Inflammatory macrophage treated with lipopolysaccharide for 1 hour (primary cell): Measurements from ENCODE around the gene NKPD1.

Experiments
- DNase-seq, 2 donors: peaks; one replicate each; pipeline ENCODE4 v3.0.0-alpha.2; 2020 to 2022

Gene NKPD1

DNA sequence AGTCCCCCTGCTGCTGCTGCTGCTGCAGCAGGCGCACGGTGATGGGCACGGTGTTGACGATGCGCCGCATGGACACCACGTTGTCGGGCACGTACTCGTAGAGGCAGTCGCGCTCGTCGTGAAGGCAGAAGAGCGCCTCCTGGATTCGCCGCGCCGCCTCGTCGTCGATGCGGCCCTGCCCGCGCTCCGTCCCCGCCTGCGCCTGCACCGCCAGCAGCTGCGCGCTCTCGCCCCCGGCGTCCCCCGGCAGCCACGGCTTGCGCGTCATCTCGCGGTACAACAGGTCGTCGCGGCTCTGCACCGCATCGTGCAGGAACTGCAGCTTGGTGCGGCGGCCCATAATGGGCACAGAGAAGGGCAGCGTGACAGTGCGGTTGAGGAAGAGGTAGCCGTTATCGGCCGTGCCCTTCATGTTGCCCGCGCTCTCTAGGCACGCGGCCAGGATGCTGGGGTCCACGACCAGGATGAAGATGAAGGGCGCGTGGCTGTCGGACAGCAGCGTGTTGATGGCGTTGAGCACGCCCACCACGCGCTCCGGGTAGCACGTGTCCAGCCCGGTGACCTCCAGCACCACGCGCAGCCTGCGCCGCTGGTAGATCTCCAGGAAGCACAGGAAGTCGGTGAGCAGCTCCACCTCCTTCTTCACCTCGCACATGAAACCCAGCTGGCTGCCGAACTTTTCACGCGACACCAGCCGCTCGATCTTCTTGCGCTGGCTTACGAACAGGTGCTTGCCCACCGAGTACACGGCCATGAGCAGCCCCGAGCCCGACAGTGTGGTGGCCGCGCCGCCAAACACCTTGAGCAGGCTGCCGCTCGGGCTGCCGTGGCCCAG is 8.1 kb downstream of the NKPD1 start:
- no peak for DNase-seq

DNA sequence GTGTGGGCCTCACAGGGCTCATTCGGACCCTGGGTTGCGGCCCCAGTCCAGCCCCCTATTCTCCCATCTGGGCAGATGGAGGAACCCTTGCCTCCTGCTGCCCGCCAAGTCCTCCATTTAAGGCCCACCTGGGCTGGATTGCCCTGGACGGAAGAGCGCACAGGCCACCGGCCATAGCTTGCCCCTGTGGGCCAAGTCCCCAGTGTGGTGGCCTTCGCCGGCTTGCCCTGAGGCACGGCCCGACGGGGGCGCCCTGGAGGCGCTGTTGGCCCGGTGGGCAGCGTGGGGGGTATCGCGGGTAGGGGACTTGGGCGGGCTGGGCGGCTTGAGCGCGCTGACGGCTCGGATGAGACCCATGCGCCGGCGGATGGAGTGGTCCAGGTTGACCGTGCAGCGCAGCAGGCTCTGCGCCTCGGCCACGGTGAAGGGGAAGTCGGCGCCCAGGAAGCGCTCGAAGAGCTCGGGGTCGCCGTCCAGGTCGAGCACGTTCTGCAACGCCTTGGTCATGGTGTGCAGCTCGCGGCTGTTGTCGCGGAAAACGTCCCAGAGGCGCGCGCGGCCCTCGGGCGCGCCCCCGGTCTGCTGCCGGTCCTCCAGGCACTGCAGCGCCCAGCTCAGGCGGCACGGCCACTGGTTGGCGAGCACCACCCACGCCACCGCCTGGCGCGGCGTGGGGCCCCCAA is 8.8 kb downstream of the NKPD1 start:
- DNase-seq, result no peak

DNA sequence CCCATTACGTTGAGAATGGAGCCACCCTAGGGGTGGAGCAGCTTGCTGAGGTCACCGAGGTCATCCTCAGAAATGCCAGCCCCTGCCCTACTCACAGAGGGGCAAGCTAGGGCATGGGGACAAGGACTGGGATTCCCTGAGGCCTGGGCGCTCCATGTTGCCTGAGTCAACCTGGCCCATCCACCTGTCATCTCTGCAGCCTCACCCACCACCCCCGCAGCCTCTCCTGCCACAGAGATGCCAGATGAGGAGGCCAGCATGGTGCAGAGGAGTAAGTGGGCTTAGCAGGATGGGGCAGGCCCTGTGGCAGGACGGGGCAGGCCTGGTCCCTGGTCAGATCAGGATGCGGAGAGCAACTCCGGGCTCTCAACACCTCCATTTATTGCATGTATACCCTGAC is 9.5 kb downstream of the NKPD1 start:
- no peak for DNase-seq

DNA sequence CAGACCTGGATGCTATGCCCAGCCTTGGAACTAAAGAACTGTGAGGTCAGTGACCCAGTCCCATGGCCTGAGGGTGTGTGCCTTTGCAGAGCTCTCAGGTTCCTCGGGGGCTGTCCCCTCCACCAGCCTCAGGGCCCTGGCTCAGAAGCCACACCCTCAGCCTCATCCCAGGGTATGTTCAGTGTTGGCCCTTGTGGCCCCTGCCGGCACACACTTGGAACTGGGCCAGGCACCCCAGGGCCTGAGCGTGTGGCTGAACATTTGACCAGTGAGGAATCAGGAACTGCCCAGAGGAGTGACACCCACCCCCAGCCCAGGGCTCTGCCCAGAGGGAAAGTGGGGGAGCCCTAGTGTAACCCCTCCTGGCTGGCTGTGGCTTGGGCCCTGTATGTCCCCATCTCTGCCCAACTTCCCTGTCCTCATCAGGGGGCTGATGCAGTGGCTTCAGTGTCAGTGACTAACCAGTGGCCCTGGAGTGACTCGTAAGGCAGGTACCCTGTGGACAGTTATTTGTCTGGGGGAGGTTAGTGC is 10.0 kb downstream of the NKPD1 start:
- no peak for DNase-seq

DNA sequence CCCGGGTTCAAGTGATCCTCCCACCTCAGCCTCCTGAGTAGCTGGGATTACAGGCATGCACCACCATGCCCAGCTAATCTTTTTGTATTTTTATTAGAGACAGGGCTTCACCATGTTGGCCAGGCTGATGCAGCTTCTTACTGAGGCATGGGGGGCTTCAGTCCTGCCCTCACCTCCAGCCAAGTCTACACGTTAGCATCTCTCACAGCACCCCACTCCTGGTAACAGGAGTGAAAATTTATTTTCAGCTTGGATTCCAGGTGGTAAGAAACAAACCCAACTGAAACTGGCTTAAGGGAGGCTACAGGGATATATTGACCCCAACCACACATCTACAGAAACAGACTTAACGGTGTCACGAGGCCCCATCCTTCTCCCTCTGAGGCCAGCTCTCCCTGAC is 10.6 kb downstream of the NKPD1 start:
- DNase-seq, result no peak

DNA sequence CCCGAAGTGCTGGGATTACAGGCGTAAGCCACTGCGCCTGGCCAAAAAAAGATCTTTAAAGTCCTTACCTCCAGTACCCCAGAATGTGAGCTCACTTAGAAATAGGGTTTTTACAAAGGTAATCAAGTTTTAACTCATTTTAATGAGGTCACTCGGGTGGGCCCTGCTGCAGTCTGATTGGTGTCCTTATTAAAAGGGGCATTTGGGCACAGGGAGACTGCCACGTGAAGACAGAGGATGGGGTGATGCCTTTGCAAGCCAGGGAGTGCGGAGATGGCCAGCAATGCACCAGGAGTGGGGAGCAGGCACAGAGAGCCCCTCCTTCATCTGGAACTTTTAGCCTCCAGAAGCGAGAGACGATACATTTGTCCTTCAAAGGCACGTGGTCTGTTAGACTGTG is 11.7 kb downstream of the NKPD1 start:
- no peak for DNase-seq

DNA sequence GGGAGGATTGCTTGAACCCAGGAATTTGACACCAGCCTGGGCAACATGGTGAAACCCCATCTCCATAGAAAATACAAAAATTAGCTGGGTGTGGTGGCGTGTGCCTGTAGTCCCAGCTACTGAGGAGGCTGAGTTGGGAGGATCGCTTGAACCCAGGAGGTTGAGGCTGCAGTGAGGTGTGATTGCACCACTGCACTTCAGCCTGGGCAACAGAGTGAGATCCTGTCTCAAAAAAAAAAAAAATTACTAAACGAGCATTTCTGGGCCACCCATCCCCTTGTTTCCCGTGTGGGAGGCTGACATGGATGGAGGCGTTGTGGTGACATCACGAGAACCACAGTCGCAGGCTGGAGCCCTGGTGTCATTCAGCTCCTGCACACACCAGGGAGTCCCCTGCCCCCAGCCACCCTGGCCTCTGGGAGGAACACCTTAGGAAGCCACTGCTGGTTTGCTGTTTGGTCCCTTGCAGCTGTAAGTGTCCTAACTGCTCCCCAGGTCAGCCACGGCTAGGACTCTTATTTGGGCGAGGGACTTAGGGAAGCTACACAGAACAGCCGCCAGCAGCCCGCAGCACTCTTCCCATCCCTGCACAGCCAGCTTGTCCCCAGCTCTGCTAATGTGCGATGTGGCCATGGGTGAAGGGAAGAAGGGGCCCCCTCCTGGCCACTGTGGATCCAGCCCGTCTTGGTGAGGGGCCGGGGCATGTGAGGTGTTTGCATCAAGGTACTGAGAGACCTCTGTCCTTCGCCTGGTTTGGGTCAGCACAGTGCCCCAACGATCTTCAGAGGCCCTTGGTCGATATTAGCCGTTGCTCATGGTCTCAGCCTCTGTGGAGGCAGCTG is 12.7 kb downstream of the NKPD1 start:
- no peak for DNase-seq

DNA sequence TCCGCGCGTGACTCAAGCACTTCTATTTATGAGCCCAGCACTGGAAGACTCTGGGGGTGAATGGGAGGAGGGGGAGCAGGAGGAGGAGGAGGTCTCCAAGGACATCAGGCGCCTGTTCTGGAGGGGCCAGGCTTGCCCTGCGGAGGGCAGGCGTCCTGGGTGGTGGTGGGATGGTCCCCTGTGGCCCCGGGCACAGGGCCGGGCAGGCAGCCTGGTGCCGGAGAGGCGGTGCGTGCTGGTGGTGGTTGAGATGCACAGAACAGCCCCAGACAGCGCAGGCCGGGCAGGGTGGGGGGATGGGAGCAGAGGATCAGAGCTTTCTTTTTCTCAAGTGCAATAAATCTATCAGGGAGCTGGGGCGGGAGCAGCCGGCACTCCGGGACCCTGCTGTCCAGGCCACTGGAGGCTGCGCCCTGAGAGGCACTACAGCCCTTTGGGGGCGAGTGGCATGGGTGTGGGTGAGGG is 14.0 kb downstream of the NKPD1 start:
- no peak for DNase-seq

DNA sequence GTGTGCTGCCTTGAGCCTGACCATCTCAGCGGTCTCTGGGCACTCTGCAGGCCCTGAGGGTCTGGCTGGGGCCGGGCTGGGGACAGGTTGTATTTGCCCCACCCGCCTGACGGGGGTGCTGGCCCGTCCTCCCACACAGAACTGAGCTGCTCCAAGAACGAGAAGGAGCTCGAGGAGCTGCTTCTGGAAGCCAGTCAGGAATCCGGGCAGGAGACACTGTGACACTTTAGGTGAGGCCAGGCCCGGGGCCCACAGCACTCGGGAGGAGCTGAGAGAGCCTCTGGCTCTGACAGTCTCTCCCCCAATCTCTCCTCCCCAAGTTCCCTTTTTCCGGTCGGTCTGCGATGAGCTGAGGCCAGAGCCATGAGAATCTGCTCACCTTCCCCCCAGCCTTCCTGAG is 14.5 kb downstream of the NKPD1 start:
- DNase-seq, result no peak

DNA sequence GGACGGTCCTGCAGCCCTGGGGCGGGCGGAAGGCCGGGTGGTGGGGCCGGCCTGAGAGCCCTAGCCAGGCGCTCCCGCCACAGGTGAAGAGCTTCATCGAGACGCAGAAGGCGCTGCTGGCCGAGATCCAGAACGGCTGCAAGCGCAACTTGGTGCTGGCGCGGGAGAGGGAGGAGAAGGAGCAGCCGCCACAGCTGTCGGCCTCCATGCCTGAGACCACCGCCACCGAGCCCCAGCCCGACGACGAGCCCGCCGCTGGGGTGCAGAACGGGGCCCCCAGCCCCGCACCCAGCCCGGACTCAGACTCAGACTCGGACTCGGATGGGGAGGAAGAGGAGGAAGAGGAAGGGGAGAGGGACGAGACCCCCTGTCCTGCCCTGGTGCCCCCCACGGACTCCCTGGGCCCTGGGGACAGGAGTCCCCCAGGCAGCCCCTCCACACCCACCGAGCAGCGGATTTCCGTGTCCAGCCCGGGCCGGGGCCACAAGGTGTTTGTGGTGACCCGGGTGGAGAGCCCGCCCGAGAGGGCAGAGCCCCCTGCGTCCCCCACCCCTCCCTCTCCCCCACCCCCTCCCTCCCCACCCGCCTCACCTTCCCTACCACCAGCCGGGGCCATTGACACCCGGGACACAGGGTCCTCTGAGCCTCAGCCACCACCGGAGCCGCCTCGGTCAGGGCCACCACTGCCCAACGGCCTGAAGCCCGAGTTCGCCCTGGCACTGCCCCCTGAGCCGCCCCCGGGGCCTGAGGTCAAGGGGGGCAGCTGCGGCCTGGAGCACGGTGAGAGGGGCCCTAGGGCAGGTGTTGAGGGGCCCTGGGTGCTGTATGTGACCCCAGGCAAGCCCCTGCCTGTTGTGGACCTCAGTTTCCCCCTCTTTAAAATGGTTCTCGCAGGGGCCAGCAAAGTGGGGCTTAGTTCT is 15.3 kb downstream of the NKPD1 start:
- no peak for DNase-seq

DNA sequence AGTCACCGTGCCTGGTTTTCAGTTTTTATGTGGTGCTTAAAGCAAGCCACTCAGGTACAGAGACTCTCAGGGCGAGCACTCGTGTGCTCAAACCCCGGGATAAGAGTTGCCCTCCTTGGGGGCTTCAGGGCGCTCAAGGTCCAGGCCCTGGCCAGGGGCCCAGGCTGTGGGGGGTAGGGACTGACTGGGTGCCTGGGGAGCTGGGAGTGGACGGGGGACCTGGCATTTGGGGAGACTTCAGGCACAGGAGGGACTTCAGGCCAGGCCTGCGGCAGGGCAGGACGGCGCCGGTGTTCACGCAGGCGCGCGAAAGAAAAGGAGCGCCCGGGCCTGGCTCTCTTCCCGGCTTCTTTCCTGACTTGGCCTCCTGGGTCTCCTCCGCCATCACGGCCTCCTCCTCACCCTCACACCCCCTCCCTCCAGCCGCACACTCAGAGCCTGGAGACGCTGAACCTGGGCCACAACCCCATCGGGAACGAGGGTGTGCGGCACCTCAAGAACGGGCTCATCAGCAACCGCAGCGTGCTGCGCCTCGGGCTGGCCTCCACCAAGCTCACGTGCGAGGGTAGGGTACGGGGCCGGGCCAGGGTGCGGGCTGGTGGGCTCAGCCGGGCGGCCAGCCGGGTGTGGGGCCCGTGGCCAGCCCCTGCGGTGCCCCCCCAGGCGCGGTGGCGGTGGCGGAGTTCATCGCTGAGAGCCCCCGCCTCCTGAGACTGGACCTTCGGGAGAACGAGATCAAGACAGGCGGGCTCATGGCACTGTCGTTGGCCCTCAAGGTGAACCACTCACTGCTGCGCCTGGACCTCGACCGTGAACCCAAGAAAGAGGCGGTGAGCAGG is 16.1 kb downstream of the NKPD1 start:
- no peak for DNase-seq

DNA sequence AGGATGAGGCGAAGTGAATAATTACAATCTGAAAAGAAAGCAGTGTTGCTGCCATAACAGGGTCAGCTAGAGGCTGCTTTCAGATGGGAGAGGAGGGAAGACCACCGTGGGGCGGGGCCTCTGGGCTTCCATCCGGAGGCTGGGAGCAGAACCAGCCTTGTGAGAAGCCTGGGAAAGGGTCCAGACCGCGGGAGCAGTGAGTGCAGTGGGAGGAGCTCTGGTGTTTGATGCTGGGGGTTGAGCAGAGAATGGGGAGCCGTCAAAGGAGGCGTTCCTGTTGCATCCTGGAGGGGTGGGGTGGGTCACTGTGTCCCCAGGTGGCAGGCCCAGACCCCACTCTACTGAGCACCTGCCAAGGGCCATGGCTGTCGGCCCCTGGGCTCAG is 18.1 kb downstream of the NKPD1 start:
- no peak for DNase-seq

DNA sequence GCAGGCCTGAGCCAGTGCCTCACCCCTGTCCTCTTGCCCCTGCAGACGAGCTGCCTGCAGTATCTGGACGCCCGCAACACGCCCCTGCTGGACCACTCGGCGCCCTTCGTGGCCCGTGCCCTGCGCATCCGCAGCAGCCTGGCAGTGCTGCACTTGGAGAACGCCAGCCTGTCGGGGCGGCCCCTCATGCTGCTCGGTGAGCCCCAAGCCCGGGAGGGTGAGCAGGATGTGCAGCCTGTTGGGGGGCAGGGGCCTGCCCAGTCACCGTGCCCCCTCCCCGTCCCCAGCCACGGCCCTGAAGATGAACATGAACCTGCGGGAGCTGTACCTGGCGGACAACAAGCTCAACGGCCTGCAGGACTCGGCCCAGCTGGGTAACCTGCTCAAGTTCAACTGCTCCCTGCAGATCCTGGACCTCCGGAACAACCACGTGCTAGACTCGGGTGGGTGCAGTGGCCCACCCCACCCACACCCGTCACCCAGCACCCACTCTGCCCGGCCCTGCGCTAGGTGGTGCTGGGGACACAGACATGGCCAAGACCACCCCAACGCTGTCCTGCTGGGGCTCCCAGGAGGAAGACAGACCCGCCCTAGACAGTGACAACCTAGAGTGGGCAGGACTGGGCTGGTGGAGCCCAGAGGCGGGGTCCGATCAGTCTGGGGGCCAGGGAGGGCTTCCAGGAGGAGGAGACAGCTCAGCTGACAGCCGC is 18.6 kb downstream of the NKPD1 start:
- no peak for DNase-seq

DNA sequence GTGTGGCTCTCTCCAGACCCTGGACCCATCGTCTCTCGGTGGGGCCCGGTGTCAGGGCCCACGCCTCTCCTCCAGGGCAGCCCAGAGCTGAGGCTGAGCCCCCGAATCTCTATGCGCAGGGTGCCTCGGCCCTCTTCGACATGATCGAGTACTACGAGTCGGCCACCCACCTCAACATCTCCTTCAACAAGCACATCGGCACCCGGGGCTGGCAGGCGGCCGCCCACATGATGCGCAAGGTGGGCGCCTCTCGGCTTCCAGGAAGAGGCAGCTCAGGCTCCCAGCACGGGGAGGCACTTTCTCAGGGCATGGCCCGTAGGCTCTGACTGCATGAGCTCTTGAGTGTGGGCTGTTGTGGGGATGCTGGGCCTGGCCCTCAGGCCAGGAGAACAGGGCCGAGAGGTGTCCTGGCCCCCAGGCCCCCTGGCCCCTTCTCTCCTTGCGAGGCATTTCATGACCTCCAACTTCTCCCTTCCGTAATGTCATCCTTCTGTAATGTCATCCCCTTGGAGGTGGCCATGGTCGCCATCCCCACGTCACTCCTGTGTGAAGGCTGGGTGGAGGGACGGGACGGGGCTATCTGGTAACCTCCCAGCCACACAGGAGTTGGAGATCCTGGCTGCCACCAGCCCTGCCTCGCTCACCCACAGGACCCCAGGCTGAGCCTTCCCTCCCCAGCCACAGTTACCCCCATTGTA is 19.4 kb downstream of the NKPD1 start:
- no peak for DNase-seq

DNA sequence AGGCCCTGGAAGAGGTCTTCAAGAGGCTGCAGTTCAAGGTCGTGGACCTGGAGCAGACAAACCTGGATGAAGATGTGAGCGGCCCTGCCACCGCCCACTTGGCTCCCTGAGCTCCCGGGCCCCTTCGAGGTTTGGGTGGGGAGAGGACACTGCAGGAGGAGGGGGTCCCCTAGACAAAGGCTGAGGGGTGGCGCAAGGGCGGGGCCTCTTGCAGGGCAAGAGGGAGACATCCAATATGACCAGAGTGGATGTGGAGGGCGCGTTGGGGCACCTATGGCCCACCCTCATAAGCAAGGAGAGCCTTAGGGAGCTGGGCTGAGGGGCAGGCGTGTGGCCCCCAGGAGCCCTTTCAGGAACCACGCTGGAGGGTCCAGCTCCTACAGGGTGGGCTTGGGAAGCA is 20.2 kb downstream of the NKPD1 start:
- no peak for DNase-seq

DNA sequence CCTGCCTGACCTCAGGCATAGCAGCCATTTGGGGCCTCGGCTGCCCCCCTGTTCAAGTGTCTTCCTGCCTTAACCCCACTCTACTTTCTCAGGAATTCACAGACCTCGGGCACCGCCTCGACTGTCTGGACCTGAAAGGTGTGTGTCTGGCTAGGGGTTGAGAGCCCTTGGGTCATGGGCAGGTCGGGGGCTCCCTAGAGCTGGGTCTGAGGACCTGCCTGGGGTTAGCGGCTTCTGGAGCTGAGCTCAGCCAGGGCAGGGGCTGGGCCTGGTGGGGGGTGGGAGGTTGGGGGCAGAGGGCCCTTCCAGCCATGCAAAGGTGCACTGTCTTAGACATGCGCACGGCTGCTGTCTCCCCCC is 20.7 kb downstream of the NKPD1 start:
- no peak for DNase-seq

DNA sequence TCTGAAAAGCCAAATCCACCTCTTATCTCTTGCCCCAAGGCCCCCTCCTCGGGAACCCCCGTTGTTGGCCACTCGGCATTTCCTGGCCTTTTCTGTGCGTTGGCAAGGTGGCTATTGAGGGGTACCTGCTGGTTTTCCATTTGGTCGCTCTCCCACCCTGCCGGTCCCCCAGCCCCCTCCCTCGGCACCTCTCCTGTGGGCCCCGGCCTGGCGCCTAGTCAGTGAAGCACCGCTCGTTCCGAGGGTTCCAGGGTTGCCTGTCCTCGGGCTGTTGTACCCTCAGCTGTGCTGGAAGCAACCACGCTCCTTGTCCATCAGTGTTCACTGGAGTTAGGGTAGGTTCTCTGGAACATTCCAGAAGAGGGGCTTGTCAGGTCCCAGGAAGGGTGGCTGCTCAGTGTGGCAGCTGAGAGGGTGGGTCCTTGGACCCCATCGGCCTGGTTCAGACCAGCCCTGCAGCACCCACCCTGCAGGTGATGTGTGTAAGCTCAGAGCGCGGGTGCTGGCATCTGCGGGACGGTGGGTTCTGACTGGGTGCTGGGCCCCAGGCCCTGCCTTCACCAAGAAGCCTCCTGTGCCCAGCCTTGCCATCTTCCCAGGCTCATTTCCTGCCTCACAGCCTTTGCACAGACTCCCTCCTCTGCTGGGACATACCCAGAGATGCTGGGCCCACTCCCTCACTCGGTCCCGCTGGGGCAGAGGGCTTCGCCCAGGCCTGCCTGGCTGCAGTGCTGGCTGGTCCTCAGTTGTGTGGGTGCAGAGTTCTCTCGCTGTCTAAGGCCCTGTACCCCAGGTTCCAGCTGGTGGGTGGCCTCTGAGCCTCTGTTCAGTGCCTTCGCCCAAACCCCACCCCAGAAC is 21.3 kb downstream of the NKPD1 start:
- DNase-seq, result no peak

DNA sequence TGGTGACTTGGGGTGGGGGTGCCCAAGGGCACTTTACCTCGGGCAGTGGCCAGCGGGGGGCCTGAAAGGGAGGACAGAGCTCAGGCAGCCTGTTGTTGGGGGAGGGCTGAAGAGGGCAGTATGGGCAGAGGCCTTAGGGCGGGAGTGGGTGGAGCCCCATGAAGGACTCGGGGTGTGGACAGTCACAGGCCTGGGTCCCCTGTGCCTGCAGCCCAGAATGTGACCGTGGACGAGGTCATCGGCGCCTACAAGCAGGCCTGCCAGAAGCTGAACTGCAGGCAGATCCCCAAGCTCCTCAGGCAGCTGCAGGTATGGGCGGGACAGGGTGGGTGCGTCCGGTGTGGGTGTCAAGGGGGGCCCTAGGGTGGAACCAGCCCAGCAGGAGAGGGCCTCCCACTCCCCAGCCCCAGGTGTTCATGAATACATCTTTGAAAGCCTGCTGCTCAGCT is 22.5 kb downstream of the NKPD1 start:
- no peak for DNase-seq
